Progenitor cell of endocrine pancreas (in vitro differentiated cells): ENCODE measurements around the gene PPP5C. TPM values are rescaled to one million over a fixed set of nuclear protein-coding genes. Genes with fewer than 3 reads are reported as not detected.
"Not testable (repeated sequence)": the region's sequence is repeated elsewhere in the genome, so short reads cannot be mapped to it uniquely, and the experiment has no call there.

Source experiments
- DNase-seq: peaks from one replicate; pipeline ENCODE4 v3.0.0; 2021; ENCODE audit warnings: low spot score; ENCODE audit not compliant: unreplicated experiment
- H3K27ac Mint-ChIP-seq: 2 replicates; pipeline ENCODE4 v1.8.0; 2021; ENCODE audit warnings: mild to moderate bottlenecking, moderate library complexity, mixed read lengths
- H3K27me3 Mint-ChIP-seq: 2 replicates; pipeline ENCODE4 v1.8.0; 2021; ENCODE audit warnings: mixed read lengths
- H3K36me3 Mint-ChIP-seq: 2 replicates; pipeline ENCODE4 v1.8.0; 2022; ENCODE audit warnings: mixed read lengths; ENCODE audit not compliant: insufficient read depth
- H3K4me1 Mint-ChIP-seq: 2 replicates; pipeline ENCODE4 v1.8.0; 2021; ENCODE audit warnings: low read depth, mixed read lengths
- H3K4me3 Mint-ChIP-seq: 2 replicates; pipeline ENCODE4 v1.8.0; 2021; ENCODE audit warnings: low read depth, mild to moderate bottlenecking, moderate library complexity, mixed read lengths
- H3K9me3 Mint-ChIP-seq: 2 replicates; pipeline ENCODE4 v1.8.0; 2021; ENCODE audit warnings: low read depth, mixed read lengths
- total RNA-seq: library from RNA; stranded (reverse); gene quantifications from 2 replicates; pipeline ENCODE4 v1.2.1, GENCODE V29; 2021
- TF ChIP-seq, protein P1 (sequence below): fragments of 200-600 bp; sonication (generic); IDR thresholded peaks from one replicate; pipeline ENCODE4 v1.5.0; 2021; ENCODE audit warnings: antibody characterized with exemption, mild to moderate bottlenecking; ENCODE audit not compliant: unreplicated experiment

PPP5C gene
- total RNA-seq, 1 donor from 2014 or later = 97.8 TPM

GRCh38 chr19:46411925-46412649 is 65.2 kb downstream of the PPP5C start:
- peak overlapping the region; percentile 91 for H3K4me3 Mint-ChIP-seq
- no peak for DNase-seq
- no peaks in the 10 kb centered on the region for H3K27me3 Mint-ChIP-seq
- peaks cover 45% of the 10 kb centered on the region for H3K4me1 Mint-ChIP-seq
- TF ChIP-seq, protein P1, sequence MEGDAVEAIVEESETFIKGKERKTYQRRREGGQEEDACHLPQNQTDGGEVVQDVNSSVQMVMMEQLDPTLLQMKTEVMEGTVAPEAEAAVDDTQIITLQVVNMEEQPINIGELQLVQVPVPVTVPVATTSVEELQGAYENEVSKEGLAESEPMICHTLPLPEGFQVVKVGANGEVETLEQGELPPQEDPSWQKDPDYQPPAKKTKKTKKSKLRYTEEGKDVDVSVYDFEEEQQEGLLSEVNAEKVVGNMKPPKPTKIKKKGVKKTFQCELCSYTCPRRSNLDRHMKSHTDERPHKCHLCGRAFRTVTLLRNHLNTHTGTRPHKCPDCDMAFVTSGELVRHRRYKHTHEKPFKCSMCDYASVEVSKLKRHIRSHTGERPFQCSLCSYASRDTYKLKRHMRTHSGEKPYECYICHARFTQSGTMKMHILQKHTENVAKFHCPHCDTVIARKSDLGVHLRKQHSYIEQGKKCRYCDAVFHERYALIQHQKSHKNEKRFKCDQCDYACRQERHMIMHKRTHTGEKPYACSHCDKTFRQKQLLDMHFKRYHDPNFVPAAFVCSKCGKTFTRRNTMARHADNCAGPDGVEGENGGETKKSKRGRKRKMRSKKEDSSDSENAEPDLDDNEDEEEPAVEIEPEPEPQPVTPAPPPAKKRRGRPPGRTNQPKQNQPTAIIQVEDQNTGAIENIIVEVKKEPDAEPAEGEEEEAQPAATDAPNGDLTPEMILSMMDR = no peak
- H3K36me3 Mint-ChIP-seq = peaks cover 4% of the 10 kb centered on the region
- H3K9me3 Mint-ChIP-seq = no peaks in the 10 kb centered on the region
- H3K27ac Mint-ChIP-seq = peak overlapping the region; percentile 92

- Mint-ChIP-seq H3K9me3 (no peaks in the 10 kb centered on the region), H3K27ac (peak overlapping the region; percentile 91), H3K4me3 (peak overlapping the region; percentile 91), H3K36me3 (peaks cover 4% of the 10 kb centered on the region), H3K27me3 (no peaks in the 10 kb centered on the region), H3K4me1 (peaks cover 43% of the 10 kb centered on the region)
- TF ChIP-seq, protein P1 = no peak
- no peak for DNase-seq
These were observed 65.9 kb downstream of the PPP5C start for GRCh38 chr19:46412650-46413261.

GRCh38 chr19:46413262-46414031 is 66.6 kb downstream of the PPP5C start, which contains the start of gene CCDC8:
TSS of gene CCDC8 (minus strand) at chr19:46413564. CDS start at chr19:46412810, 754 bp downstream.
- Mint-ChIP-seq H3K36me3 (peaks cover 4% of the 10 kb centered on the region), H3K4me3 (peak within 1 kb of the TSS; percentile 91), H3K27ac (peak within 1 kb of the TSS; percentile 94), H3K9me3 (no peaks in the 10 kb centered on the region), H3K27me3 (no peaks in the 10 kb centered on the region), H3K4me1 (peaks cover 36% of the 10 kb centered on the region)
- TF ChIP-seq, protein P1 = no peak
- DNase-seq = peak; percentile 85

DNA sequence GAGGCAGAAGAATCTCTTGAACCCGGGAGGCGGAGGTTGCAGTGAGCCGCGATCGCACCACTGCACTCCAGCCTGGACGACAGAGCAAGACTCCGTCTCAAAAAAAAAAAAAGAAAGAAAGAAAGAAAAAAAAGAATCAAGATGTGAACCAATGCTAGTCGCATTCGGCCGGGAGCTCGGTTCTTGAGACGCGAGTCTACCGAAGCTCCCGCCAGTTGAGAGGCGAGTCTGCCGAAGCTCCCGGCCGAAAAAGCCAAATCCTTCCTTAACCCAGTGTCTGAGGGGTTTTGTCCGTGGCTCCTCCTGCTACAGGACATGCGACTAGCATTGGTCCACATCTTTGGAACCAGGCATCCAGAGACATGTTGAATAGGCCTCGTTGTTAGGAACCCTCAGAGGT is 68.0 kb downstream of the PPP5C start:
- not testable (repeated sequence) for H3K4me3 Mint-ChIP-seq, H3K36me3 Mint-ChIP-seq, DNase-seq, H3K9me3 Mint-ChIP-seq, H3K27me3 Mint-ChIP-seq, H3K27ac Mint-ChIP-seq
- H3K4me1 Mint-ChIP-seq = peaks cover 32% of the 10 kb centered on the region

DNA sequence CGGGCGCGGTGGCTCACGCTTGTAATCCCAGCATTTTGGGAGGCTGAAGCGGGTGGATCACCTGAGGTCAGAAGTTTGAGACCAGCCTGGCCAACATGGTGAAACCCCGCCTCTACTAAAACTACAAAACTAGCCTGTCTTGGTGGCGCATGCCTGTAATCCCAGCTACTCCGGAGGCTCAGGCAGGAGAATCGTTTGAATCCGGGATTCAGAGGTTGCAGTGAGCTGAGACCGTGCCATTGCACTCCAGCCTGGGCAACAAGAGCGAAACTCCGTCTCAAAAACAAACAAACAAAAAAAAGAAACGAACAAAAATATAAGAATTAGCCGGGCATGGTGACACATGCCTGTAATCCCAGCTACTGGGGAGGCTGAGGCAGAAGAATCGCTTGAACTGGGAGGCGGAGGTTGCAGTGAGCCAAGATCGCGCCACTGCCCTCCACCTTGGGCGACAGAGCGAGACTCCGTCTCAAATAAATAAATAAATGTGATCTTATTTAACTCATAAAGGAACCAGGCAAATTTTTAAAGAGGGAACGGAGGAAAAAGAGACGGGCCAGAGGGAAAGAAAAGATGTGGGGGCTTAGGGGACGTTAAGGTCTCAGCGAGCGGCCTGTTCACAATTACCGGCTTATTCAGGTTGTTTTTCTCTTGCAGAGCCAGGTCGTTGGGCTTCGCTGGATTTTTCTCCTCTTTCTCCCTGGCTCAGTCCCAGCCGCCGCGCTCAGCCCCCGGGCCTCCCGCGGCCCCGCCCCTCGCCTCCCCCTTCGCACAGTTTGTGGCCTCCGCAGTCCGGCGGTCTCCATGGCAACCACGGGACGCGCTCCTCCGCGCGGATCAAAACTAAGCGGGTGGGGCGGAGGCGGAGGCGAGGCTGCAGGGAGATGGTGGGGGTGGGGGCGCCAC is 69.2 kb downstream of the PPP5C start:
- not testable (repeated sequence) for H3K27me3 Mint-ChIP-seq, H3K9me3 Mint-ChIP-seq, H3K36me3 Mint-ChIP-seq
- peak overlapping the region; percentile 96 for H3K27ac Mint-ChIP-seq
- H3K4me1 Mint-ChIP-seq = peaks cover 27% of the 10 kb centered on the region
- DNase-seq = peak; percentile 83
- peak overlapping the region; percentile 71 for H3K4me3 Mint-ChIP-seq
